Posterior vena cava (tissue), 2 donors: ENCODE results near the gene AFG1L. TPM values are rescaled to one million over a fixed set of nuclear protein-coding genes. Genes with fewer than 3 reads are reported as not detected.

ENCODE experiments used
- DNase-seq: peaks from one replicate; pipeline ENCODE4 v3.0.0-alpha.2; 2020; ENCODE audit warnings: low spot score
- intact Hi-C, 2 donors: fragments of 100-400 bp; cut with DNase I; formaldehyde crosslinking; loops; one replicate each; pipeline versions ENCODE4 v1.14.1 to v1.14.2; 2022 to 2023
- total RNA-seq, 2 donors: library from RNA; stranded (reverse); fragmentation: NEBNext Ultra II Directional; extraction: Animal tissue kit (Norgen Biotek cat#: 25700); gene quantifications; one replicate each; pipeline ENCODE4 v1.2.1, GENCODE V29; 2021
- donor health status: DM: yes; HTN: yes; CAD: no.
- donor health status: DM: yes; HTN: yes; CAD: no.

AFG1L gene
- total RNA-seq, 2 donors from 2014 or later: 5.0 to 5.3 TPM

- no peak for DNase-seq
- intact Hi-C loops: no loop called here
Observed at GRCh38 chr6:108336971-108337370, 42.1 kb downstream of the AFG1L start.

- intact Hi-C loops: no loop called here
Observed at GRCh38 chr6:108337721-108338120, 42.9 kb downstream of the AFG1L start.

GRCh38 chr6:108341372-108341771 is 46.5 kb downstream of the AFG1L start:
- DNase-seq: no peak
- intact Hi-C loops: no loop called here

More at GRCh38 chr6:108337721-108338120, 42.9 kb downstream of the AFG1L start:
- no peak for DNase-seq

- intact Hi-C loops: no loop called here
- DNase-seq: no peak
Observed at GRCh38 chr6:108343894-108344293, 49.0 kb downstream of the AFG1L start.

GRCh38 chr6:108348655-108349349 is 53.9 kb downstream of the AFG1L start:
- intact Hi-C loops: no loop called here
- no peak for DNase-seq

- no peak for DNase-seq
- intact Hi-C loops: no loop called here
Observed at GRCh38 chr6:108350528-108350927, 55.7 kb downstream of the AFG1L start.

GRCh38 chr6:108353853-108354252 is 59.0 kb downstream of the AFG1L start:
- intact Hi-C loops: no loop called here
- no peak for DNase-seq

GRCh38 chr6:108355120-108355519 is 60.3 kb downstream of the AFG1L start:
- intact Hi-C loops: no loop called here
- no peak for DNase-seq

- no peak for DNase-seq
- intact Hi-C loops: no loop called here
Observed at GRCh38 chr6:108355890-108356289, 61.0 kb downstream of the AFG1L start.

- intact Hi-C loops: no loop called here
- no peak for DNase-seq
Observed at GRCh38 chr6:108359901-108360882, 65.3 kb downstream of the AFG1L start.

- intact Hi-C loops: no loop called here
- no peak for DNase-seq
Observed at GRCh38 chr6:108360919-108361311, 66.1 kb downstream of the AFG1L start.

- intact Hi-C loops: no loop called here
Observed at GRCh38 chr6:108361312-108361932, 66.6 kb downstream of the AFG1L start.

GRCh38 chr6:108362455-108362854 is 67.6 kb downstream of the AFG1L start:
- intact Hi-C loops: no loop called here
- DNase-seq: no peak

More at GRCh38 chr6:108361312-108361932, 66.6 kb downstream of the AFG1L start:
- no peak for DNase-seq

GRCh38 chr6:108363113-108363512 is 68.3 kb downstream of the AFG1L start:
- no peak for DNase-seq
- intact Hi-C loops: no loop called here

- intact Hi-C loops: no loop called here
- DNase-seq: no peak
Observed at GRCh38 chr6:108363889-108364313, 69.0 kb downstream of the AFG1L start.

GRCh38 chr6:108364470-108364869 is 69.6 kb downstream of the AFG1L start:
- no peak for DNase-seq
- intact Hi-C loops: no loop called here

- intact Hi-C loops: no loop called here
- DNase-seq: no peak
Observed at GRCh38 chr6:108365478-108365877, 70.6 kb downstream of the AFG1L start.

GRCh38 chr6:108366236-108366635 is 71.4 kb downstream of the AFG1L start:
- no peak for DNase-seq
- intact Hi-C loops: no loop called here

- intact Hi-C loops: no loop called here
- DNase-seq: no peak
Observed at GRCh38 chr6:108368431-108369030, 73.7 kb downstream of the AFG1L start.

- intact Hi-C loops: no loop called here
- DNase-seq: no peak
Observed at GRCh38 chr6:108380876-108381275, 86.0 kb downstream of the AFG1L start.
